Measurements from ENCODE around the gene OR2Y1.
"Not testable (repeated sequence)": the region's sequence is repeated elsewhere in the genome, so short reads cannot be mapped to it uniquely, and the experiment has no call there.

The OR2Y1 gene, protein sequence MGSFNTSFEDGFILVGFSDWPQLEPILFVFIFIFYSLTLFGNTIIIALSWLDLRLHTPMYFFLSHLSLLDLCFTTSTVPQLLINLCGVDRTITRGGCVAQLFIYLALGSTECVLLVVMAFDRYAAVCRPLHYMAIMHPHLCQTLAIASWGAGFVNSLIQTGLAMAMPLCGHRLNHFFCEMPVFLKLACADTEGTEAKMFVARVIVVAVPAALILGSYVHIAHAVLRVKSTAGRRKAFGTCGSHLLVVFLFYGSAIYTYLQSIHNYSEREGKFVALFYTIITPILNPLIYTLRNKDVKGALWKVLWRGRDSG

DNA sequence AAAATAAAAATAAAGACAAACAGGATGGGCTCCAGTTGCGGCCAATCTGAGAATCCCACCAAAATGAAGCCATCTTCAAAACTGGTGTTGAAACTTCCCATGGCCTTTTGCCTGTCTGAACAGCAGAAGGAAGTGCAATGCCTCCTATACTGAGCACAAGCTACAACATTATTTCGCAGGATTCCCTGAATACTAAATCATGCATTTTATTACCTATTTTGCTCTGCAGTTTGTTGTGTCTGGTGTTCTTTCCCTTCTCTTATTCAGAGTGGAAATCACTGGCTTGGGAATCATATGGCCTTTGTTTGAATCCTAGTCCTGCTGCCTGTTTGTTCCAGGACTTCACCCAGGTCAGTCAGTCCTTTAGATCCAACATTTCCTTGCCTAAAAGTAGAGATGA lies at the start of gene OR2Y1:
Gene OR2Y1 (minus strand): TSS at position 101 of the 400 bp plus-strand sequence. CDS start 0 bp downstream, at position 101.
- DNase-seq (ENCODE audit: low spot score): no peak

DNA sequence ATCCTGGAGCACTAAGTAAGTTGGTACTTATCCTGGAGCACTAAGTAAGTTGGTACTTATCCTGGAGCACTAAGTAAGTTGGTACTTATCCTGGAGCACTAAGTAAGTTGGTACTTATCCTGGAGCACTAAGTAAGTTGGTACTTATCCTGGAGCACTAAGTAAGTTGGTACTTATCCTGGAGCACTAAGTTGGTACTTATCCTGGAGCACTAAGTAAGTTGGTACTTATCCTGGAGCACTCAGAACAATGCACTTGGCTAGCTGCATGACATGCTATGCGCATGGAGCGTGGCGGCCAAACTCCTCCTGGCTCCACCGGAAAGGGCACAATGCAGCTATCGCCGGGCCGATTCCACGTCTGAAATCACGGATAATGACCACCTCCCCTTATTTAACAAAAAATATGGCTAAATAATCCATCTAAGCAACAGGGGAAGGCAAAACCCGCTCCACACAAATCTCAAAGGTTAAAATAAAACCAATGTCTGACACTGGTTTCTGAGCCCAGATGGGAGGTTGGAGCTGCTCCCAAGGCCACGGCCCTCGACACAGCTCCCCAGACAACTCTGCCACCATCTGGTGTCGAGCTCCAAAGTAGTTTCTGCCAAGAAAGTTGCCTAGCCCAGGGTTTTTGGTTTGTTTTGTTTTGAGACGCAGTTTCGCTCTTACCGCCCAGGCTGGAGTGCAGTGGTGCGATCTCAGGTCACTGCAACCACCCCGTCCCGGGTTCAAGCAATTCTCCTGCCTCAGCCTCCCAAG lies 49.0 kb upstream of the OR2Y1 start:
- DNase-seq (ENCODE audit: low spot score): not testable (repeated sequence)

DNA sequence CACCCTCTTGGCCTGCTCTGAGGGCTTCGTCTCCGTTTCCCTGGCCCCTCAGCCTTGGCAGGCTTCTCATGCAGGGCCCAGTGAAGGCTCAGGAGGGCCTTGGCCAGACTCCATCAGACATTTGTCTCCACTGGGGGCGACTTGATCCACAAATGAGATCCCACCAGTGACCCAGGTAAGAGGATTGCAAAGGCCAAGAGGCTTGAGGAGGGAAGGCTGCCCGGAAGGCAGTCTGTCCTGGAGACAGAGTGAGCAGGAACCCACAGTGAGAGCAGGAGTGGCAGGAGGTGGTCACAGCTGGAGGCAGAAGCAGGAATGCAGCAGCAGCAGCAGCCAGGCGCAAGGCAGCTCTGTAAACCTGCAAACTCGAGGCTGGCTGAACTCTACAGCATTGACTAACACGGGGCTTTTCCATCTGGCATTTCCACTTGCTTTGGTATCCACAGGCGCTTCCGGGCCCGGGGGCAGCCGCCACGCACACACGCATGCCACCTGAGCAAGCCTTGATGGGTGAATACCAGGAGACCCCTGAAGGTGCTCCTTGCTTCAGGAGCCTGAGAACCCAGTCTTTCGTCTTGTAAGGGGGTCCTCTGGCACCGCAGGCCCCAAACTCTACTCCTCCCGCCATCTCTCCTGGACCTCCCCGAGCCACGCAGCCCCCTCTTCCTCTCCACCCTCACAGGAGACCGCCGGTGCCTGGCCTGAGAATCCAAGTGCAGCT lies 48.0 kb upstream of the OR2Y1 start:
- no peak for DNase-seq (ENCODE audit: low spot score)

DNA sequence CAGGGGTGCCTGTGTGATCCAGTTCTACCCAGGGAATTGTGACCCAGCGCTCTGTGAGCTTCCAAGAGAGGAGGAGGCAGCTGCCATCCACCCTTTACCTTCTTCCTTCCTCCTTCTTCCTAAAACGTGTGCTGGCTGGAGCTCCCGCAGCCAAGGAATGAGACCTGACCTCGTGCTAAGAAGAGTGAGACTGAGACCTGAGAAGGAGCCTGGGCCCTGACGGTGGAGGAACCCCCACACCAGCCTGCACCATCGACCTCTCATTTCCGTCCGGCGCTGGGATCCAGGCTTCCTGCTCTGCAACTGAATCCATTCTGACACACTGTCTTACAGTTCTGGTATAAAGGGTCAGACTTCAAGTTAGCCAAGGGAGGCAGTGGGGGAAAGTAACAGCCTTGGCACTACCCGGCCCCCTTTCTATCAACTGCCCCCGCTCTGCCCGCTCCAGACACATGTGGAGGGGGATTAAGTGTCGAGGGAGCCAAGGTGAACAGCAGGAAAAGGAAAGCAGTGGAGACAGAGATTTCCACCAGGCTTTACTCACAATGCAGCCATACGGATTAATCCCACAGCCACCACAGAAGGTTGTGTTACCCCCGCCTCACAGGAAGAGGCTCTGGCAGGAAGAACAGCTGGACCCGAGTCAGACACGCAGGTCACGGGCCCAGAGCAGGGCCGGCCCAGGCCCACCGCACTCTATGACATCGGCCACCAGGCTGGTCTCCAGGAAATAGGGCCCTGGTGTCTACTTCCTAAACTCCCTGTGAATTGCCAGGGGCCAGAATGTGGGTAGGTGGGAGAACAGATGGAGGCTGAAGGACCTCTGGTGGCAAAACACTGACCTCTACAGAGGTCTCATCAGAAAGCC lies 46.9 kb upstream of the OR2Y1 start:
- no peak for DNase-seq (ENCODE audit: low spot score)

DNA sequence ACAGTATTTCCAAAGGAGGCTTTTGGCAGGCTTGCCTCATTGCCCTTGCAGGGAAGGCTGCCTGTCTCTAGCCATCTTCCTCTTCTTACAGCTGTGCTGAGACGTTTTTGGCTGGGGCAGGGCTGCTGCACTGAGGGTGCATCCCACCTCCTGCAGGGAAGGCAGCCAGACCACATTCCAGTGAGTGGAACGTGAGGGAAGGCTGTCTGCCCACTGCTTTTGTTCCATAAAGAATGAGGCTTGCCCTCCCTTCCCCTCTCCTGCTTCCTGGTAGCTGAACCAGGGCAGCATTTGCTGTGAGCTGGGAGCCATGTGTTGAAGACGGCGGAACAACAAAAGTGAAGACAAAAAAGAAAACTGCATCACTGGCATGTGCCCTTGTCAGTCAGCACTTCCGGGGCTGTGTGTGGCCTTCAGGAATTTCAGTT lies 46.0 kb upstream of the OR2Y1 start:
- DNase-seq (ENCODE audit: low spot score): no peak

DNA sequence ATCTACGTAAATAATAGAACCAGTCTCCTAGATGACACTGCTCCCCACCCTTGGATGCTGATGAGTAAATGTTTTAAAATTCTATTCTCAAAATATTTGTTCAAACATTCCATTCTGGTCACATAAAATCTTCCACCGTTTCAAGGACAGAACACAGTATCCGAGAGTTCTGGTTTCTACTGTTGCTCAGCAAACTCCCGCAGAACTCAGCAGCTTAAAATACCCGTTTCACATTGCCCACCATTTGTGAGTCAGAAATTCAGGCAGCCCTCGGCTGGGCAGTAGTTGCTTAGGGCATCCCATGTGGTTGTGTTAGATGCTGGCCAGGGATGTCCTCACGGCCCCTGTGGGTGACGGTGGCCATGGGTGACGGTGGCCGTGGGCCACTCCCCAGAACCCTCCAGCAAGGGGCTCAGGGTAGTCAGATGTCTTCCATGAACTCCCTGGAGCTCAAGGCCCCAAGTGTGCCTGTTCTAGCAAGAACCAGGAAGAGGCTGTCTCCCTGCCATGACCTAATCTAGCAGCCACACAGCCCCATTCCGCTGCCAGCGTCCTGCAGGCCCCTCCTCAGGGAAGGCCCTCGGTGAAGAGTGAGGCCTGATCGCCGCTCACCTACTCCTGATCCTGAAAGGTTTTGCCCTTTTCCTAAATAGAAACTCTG lies 45.4 kb upstream of the OR2Y1 start:
- no peak for DNase-seq (ENCODE audit: low spot score)

DNA sequence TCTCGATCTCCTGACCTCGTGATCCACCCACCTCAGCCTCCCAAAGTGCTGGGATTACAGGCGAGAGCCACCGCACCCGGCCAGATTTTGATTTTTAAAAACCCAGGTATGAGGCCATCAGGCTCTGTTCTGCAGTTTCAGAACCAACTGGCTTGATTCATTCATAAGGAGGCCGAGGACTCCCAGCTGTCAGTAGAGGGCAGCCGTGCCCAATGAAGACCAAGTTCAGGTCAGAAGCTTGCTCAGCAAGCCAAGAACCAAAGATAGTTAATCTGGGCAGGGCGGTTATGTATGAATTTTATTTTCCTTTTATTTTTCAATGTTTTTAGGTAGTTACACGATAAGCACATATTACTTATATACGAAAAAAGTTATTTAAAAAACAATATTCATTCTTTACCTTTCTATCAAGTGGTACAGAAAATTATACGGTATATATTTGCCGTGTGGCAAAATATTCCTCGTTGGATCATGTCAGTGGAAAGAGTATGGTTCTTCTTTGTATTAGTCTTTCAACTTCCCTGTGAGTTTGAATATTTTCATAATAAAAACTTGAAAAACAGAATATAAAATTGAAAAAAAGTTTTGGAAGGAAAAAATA lies 44.7 kb upstream of the OR2Y1 start:
- DNase-seq (ENCODE audit: low spot score): peak; percentile 80

DNA sequence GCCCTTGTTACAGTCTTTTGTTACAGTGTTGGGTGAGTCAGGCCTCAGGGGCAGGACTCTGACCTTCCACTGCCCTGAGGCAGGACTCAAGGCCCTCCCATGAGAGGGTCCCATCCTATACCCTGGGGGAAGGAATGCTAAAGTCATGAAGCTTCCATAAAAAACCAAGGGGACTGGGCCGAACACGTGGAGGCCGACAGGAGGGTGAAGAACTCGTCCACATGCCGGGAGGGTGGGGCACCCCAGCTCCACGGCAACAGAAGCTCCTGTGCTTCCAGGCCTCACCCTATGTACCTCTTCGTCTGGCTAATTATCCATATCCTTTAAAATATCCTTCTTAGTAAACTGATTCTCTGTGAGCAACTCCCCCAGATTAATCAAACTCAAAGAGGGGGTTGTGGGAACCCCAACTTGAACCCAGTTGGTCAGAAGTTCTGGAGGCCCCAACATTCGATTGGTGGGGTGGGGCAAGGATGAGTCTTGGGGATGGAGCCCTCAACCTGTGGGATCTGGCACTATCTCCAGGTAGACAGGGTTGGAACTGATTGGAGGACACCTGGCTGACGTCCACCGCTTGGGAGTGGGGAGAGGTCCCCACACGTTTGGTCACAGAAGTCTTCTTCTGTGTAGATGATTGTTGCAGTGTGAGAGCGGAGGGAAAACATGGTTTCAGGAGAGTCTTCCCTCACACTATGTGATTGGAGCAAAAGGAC lies 43.6 kb upstream of the OR2Y1 start:
- no peak for DNase-seq (ENCODE audit: low spot score)

DNA sequence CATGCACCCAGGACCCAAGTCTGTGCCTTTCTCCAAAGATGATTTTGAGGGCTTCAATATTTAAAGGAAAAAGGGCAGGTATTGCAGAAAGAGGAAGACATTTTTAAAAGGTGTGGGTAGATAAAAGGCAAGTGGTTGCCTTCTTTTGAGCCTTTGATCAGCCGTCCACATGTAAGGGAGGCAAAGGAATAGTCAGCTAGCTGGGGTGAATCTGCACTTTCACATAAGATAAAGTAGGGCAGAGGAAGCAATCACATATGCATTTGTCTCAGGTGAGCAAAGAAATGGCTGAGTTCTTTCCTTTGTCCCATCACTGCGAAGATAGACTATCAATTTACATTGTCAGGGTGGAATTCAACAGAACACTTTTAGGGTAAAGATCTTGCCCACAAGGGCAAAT lies 42.9 kb upstream of the OR2Y1 start:
- no peak for DNase-seq (ENCODE audit: low spot score)

DNA sequence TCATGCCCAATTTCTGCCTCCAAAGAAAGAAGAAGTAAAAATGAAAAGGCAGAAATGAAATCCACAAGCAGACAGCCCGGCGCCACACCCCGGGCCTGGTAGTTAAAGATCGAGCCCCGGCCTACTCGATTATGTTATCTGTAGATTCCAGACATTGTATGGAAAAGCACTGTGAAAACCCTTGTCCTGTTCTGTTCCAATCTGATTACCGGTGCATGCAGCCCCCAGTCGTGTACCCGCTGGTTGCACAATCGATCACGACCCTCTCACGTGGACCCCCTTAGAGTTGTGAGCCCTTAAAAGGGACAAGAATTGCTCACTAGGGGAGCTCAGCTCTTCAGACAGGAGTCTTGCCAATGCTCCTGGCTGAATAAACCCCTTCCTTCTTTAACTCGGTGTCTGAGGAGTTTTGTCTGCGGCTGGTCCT lies 42.1 kb upstream of the OR2Y1 start:
- DNase-seq (ENCODE audit: low spot score): not testable (repeated sequence)

DNA sequence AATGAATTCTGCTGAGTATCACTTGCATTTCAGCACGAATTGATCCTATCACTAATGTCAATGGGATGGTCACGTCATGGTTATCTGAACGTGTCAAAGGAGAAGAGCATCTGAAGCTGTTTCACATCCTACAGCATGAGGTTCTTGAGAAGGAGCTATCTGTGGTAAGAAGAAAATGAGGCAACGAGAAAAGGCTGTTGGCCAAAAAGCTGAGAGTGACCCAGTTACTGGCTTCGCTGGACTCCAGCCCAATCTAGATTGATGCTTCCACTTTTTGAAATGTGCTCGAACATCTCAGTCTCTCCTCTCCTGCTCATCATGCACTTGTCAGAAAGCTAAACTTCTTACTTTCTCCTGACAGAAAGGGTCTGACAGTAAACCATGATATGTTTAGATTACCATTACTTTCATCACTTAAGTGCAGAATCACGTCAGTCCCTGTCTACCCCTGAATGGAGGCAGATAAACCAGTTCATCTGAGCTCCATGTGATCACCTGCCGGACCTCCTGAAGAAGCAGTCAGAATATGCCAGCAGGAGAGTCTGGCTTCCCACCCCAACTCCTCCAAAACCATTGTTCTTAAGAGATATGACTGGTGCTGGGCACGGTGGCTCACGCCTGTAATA lies 40.2 kb upstream of the OR2Y1 start:
- DNase-seq (ENCODE audit: low spot score): no peak

DNA sequence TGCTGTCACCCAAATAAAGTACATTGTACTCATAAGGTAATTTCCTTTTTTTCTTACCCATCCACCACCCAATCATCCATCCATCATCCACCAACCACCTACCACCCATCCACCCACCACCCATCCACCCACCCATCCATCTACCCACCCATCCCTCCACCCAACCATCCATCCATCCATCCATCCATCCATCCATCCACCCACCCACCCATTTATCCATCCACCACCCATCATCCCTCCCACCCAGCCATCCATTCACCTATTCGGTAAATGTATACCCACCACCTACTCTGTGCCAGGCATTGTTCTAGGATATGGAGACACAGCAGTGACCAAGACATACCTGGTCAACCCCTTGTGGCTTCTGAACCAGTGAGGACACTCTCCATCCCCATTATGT lies 37.6 kb upstream of the OR2Y1 start:
- no peak for DNase-seq (ENCODE audit: low spot score)

DNA sequence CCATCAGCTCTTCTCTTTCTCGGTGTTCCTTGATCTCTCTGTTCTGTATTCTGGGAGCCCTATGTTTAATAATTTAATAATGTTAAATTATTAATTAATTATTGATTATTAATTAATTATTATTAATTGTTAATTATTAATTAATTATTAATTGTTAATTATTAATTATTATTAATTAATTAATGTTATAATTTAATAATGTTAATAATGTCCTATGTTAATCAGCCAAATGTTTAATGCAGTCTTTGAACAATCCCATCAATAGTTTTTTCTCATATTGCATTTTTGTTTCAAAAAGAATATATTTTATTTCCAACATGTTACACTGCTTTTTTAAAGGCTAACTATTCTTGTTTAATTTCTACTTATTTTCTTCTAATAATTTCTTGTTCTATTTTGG lies 36.5 kb upstream of the OR2Y1 start:
- no peak for DNase-seq (ENCODE audit: low spot score)

DNA sequence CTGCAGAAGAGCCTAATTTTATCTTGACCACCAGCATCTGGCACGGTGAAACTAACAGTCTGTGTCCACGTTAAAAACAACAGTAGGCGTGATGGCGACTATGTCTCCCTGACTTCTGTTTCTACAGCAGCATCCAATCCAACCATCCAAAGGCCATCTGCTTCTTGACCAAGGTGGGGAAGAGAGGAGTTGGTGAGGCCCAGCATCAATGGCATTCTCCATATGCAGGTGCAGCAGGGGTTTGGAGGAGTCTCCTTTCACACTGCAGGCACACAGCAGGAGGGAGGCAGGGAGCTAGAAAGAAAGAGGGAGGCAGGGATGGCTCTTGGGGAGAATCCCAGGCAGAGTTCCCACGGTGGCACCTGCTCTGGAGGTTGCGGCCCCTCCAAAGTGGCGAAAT lies 35.8 kb upstream of the OR2Y1 start:
- no peak for DNase-seq (ENCODE audit: low spot score)

DNA sequence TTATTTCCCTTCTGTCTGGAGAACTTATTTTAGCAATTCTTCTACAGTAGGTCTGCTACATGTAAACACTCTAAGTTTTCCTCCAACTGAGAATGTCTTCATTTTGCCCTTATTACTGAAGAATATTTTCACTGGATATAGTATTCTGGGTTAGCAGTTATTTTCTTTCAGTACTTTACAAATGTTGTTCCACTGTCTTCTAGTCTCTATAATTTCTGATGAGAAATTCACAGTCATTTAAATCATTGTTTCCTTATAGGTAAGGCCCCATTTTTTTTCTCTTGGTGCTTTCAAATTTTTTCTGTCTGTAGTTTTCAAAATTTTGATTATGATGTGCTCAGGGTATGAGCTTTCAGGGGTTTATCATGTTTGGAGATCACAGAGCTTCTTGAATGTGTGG lies 32.0 kb upstream of the OR2Y1 start:
- DNase-seq (ENCODE audit: low spot score): no peak

DNA sequence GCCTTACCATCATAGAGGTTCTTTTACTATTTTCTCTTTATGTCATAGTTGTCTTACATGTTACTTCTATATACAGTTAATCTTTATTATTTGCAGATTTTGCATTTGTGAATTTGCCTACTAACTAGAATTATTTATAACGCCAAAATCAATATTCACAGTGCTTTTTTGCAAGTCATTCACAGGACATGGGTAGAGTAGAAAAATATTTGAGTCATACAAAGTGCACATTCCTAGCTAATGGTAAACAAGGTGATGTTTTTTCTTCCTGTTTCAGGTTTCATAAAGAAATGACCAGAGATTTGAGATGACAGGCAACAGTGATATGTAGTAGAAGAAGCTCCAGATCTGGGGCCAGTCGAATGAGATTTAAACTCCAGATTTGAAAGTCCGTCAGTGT lies 30.0 kb upstream of the OR2Y1 start:
- DNase-seq (ENCODE audit: low spot score): no peak

DNA sequence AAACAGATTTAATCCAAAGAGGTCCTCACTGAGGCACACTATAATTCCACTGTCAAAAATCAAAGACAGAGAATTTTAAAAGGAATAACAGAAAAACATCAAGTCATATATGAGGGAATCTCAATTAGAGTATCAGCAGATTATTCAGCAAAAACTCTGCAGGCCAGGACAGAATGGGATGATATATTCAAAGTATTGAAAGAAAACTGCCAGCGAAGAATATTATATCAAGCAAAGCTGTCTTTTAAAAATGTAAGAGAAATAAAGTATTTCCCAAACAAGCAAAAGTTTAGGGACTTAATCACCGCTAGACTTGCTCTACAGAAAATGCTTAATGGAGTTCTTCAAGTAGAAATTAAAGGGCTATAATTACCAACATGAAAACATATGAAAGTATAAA lies 15.7 kb upstream of the OR2Y1 start:
- DNase-seq (ENCODE audit: low spot score): no peak

DNA sequence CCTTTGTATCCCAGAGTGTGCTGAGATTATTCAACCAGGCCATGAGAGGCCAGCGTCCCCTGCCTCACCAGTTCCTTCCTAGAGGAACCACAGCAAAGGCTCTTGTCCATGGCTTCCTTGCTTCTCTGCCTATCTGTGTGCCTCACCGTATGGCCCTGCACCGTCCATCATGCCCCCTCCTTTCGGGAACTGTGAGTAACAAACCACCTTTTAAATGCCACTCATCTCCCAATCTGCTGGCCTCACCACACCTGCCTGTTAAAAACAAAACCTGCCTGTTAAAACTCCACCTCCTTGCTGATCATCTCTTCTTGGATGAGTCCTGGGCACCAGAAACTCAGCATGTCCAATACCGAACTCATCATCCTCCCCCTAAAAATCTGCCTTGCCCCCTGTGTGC lies 4.4 kb upstream of the OR2Y1 start:
- DNase-seq (ENCODE audit: low spot score): no peak

DNA sequence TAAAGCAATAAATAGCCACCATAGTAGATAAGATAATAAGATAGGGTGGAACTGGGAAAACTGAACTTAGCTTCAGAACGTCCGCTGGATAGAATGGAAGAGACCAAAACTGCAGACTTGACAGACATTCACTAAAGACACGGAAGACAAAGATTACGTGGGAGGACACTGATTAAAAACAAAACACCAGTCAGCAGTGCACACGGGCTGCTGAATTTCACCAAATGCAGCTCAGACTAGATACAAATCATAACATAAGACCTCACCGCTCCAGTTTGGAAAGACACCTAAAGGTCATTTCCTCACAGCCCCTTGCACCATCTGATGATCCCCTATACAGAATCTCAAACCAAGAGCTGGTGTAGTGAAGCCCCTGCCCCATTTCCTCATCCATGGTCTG lies 2.9 kb upstream of the OR2Y1 start:
- no peak for DNase-seq (ENCODE audit: low spot score)

DNA sequence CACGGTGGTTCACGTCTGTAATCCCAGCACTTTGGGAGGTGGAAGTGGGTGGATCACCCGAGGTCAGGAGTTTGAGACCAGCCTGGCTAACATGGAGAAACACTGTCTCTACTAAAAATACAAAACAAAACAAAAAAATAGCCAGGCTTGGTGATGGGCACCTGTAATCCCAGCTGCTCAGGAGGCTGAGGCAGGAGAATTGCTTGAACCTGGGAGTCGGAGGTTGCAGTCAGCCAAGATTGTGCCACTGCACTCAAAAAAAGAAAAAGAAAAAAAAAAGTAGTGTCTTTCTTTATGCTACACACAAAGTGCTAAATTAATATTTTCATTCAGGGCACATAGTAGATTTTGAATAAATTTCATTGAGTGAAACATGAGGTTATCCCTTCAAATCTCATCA lies 1.1 kb upstream of the OR2Y1 start:
- not testable (repeated sequence) for DNase-seq (ENCODE audit: low spot score)

Measured in CD4-positive, alpha-beta T cell treated with Interleukin-15 for 4 hours (primary cell).